Suppressor macrophage (primary cell): ENCODE measurements around the gene GCM1.

Experiments
- DNase-seq, 4 experiments: peaks; one replicate each; pipeline ENCODE4 v3.0.0-alpha.2; 2020 to 2022

The GCM1 gene

GRCh38 chr6:53152576-53152975 lies 3.9 kb upstream of the GCM1 start:
- DNase-seq = no peak

GRCh38 chr6:53151676-53152075 lies 3.0 kb upstream of the GCM1 start:
- peak in 3 of 4 experiments; percentile 6 to 42 (median 37) for DNase-seq

DNA sequence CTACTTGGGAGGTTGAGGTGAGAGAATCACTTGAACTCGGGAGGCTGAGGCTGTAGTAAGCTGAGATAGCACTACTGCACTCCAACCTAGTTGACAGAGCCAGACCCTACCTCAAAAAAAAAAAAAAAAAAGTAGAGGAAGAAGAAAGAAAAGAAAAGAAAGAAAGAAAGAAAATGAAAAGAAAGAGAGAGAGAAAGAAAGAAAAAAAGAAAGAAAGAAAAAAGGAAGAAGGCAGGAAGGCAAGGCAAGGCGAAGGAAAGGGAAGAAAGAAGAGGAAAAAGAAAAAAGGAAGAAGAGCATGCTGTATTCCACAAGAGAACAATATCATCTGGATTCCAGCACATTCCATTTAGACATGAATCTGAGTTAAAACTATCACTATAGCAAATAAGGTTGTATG lies 3.8 kb downstream of the GCM1 start:
- DNase-seq = no peak

GRCh38 chr6:53143710-53144109 lies 4.9 kb downstream of the GCM1 start:
- DNase-seq = no peak

- DNase-seq = no peak
Measured at GRCh38 chr6:53142810-53143209, 5.8 kb downstream of the GCM1 start.

GRCh38 chr6:53139841-53140413 lies 8.7 kb downstream of the GCM1 start:
- peak in 3 of 4 experiments; percentile 5 to 21 (median 5) for DNase-seq

DNA sequence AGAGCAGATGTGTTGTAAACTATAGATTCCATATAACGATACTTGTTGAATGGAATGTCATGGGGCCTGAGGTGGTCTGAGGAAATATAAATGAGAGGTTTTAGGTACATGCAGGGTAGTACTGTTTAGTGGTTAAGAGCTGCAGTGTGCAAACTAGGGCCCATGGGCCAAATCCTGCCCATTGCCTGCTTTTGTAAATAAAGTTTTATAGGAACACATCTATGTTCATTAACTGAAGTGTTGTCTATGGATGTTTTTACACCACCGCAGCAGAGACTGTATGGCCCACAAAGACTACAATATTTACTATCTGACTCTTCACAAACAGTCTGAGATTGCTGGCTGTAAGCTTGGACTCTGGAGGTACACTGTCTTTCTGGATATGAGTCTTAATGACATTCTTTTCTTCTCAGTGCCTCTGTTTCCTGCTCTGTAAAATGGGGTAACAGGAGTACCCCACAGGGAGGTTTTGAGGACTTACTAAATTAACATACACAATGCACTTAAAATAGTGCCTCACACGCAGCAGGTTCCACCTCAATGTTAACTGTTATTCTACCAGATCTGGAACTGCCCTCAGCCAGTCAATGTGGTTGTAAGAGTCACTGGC lies 12.5 kb downstream of the GCM1 start:
- DNase-seq = no peak

GRCh38 chr6:53134601-53135235 lies 13.9 kb downstream of the GCM1 start:
- no peak for DNase-seq

DNA sequence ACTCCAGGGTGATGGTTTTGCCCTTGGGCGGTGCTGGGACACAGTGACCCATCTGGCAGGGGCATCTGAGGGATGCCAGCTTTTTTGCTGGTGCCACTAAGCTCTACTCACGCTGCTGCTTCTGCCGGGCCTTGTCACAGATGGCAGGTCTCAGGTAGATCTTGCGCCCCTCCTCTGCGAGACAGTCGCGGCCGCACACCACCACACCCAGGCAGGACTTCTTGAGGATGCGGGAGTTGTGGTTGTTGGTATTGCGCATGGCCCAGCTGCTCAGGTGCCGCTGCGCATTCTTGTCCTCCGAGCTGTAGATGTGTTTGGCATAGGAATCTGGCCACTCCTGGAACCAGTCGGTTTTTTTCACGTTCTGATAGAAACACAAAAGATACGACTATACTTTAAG lies 14.7 kb downstream of the GCM1 start:
- DNase-seq = no peak

DNA sequence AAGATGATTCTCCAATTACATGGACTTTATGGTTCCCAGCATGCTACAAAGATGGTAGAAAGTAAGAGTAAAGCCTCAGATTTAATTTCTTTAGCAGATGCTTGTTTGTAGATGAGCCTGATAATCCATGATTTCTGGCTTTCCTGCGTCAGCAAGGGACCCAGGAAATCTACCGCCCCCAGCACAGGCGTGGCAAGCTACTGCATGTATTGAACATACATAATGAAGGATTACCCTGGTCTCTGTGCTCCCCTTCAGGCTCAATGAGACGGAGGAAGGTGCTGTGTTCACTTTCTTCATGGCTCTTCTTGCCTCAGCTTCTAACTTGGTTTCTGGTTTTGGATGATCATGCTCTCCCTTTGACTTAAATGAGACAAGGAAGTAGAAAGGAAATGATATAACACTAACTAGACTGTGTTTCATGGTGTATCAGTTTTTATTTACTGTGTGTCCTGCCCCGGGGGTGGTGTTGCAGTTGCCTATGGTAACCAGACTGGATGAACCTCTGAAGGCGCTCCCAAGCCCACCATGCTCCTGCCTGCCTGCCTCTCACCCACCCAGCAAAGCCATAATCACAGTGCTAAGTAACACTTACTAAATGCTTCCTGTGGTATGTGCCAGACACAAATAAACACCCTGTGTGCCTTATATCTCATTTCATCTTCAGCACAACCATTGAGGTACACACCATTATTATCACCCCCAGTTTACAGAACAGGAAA lies 17.9 kb downstream of the GCM1 start:
- DNase-seq = no peak

GRCh38 chr6:53128842-53129241 lies 19.8 kb downstream of the GCM1 start:
- DNase-seq = no peak

GRCh38 chr6:53125276-53125675 lies 23.4 kb downstream of the GCM1 start:
- no peak for DNase-seq

GRCh38 chr6:53124131-53124800 lies 24.4 kb downstream of the GCM1 start:
- DNase-seq = no peak

GRCh38 chr6:53119772-53120409 lies 28.8 kb downstream of the GCM1 start:
- DNase-seq = no peak

DNA sequence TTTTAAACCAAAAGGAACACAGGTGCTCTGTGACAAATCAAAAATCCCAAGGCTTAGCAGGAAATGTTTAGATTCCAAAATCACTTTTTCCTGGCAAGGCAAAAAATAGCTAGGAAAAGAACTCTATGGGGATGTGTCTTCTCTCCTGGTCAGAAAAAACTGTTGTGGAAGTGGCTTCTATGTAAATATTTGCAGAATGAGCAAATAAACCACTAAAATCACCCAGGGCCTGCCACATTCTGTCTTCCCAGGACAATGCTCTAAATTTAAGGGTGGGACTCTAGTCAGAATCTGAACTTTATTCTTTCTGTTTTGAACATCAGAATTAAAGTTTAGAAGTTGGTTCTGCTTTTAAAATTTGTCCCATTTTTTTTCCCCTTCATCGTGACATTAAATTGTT lies 29.3 kb downstream of the GCM1 start:
- no peak for DNase-seq

DNA sequence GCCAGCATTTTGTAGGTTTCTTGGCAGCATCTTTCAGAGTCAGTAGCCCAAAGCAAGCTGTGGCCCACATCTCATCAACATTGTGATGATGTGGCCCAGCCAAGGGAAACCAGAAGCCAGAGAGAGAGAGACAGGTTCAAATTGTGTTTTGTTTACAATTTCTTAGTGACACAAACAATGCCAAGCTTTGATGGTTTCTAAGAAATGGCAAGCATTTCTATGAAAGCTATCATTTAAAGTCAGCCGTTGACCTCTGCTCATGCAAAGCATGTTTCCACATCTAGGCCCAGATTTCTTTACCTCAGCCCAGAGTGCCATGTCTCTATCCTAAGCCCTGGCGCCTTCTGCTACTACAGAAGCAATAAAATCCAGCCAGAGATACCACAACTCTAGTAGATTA lies 32.9 kb downstream of the GCM1 start:
- no peak for DNase-seq

DNA sequence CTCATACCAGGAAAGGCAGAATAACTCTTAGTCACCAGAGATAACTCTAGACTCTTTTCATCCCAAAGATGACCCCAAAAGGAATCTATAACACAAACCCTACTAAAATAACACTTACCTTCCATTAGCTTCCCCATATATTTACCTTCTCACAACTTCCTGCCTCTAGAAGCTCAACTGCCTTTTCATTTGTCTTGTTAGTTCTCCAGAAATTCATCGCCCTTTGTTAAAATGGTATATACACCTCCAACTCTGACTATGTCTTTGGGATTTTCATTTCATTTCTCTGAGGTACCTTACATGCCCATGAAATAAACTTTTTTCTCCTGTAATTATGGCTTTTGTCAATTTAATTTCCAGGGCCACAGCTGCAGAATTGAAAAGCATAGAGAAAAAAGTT lies 33.5 kb downstream of the GCM1 start:
- no peak for DNase-seq

GRCh38 chr6:53113742-53114141 lies 34.9 kb downstream of the GCM1 start:
- no peak for DNase-seq

- no peak for DNase-seq
Measured at GRCh38 chr6:53112871-53113270, 35.8 kb downstream of the GCM1 start.

- no peak for DNase-seq
Measured at GRCh38 chr6:53112404-53112803, 36.2 kb downstream of the GCM1 start.

DNA sequence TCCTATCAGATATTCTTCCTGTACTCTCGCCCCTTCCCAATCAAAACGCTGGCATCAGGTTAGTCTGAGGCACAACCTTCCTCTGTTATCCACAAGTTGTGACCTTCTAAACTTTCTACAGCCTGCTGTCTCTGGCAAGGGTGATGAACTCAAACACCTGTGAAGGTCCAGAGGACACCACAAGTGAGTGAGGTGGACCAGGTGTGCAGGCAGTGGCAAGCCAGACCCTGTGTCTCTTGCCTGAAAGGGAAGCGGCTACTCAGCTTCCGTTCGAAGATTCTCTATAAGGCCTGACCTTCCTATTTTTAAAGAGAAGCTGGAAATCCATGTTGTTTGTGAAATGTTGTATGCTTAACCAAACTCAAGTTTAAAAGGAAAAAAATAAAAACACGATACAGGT lies 36.8 kb downstream of the GCM1 start:
- no peak for DNase-seq

- no peak for DNase-seq
Measured at GRCh38 chr6:53109612-53110011, 39.0 kb downstream of the GCM1 start.

DNA sequence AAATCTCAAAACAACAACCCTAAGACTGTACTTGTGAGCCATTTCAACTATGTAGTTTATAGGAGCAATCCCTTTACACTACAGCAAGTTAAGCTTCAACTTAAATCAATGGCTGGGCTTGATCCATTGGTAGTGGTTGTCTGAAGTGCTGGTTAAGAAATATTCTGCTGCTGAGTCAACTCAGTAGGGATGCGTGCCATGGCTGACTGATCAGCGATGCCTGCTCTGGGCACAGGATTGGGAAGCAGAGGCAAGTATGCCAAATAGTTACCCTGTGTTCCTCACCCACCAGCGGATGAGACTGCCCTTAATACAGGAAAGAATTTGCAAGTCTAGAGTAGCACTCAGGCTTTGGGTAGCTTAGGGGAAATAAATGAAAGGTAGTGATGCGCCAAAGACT lies 41.5 kb downstream of the GCM1 start:
- no peak for DNase-seq
